Activated naive CD4-positive, alpha-beta T cell treated with anti-CD3 and anti-CD28 coated beads for 36 hours (primary cell): ENCODE results near the gene TRIM63. TPM values are rescaled to one million over a fixed set of nuclear protein-coding genes. Genes with fewer than 3 reads are reported as not detected.

ENCODE experiments used
- CTCF ChIA-PET: fragments of 350-600 bp; sonication (Branson Sonifier 250); formaldehyde crosslinking; loops from one replicate; lab custom pipeline; 2021; ENCODE audit warnings: antibody characterized with exemption; lab: Charles Lee
- DNase-seq: peaks from one replicate; pipeline ENCODE4 v3.0.0-alpha.2; 2020
- H3K27ac Mint-ChIP-seq: one replicate; pipeline ENCODE4 v1.8.0; 2021; ENCODE audit warnings: mild to moderate bottlenecking, mixed read lengths
- H3K27me3 Mint-ChIP-seq: one replicate; pipeline ENCODE4 v1.8.0; 2021; ENCODE audit warnings: low read depth, mixed read lengths
- H3K36me3 Mint-ChIP-seq: one replicate; pipeline ENCODE4 v1.8.0; 2021; ENCODE audit warnings: low read depth, mixed read lengths
- H3K4me1 Mint-ChIP-seq: one replicate; pipeline ENCODE4 v1.8.0; 2021; ENCODE audit warnings: low read depth, mixed read lengths
- H3K4me3 Mint-ChIP-seq: one replicate; pipeline ENCODE4 v1.8.0; 2021; ENCODE audit warnings: mild to moderate bottlenecking, moderate library complexity, mixed read lengths
- H3K9me3 Mint-ChIP-seq: one replicate; pipeline ENCODE4 v1.8.0; 2021; ENCODE audit warnings: mixed read lengths
- intact Hi-C: fragments of 100-400 bp; cut with micrococcal nuclease; formaldehyde crosslinking; loops from one replicate; pipeline ENCODE4 v1.15.1; 2023
- total RNA-seq, 2 experiments: library from RNA; stranded (reverse); gene quantifications; one replicate each; pipeline ENCODE4 v1.2.3, GENCODE V29; 2021

Gene TRIM63
- total RNA-seq, 2 experiments from 2014 or later, result 0.33 to 0.40 TPM

- Mint-ChIP-seq H3K27ac (no peak overlapping the region), H3K4me1 (no peaks in the 10 kb centered on the region), H3K4me3 (no peak overlapping the region), H3K27me3 (peaks cover 4% of the 10 kb centered on the region), H3K9me3 (no peaks in the 10 kb centered on the region), H3K36me3 (no peaks in the 10 kb centered on the region)
- intact Hi-C loops, result no loop called here
- no peak for DNase-seq
- CTCF ChIA-PET, result no interaction called here
Observed at GRCh38 chr1:26069941-26070295, 2.5 kb upstream of the TRIM63 start.

DNA sequence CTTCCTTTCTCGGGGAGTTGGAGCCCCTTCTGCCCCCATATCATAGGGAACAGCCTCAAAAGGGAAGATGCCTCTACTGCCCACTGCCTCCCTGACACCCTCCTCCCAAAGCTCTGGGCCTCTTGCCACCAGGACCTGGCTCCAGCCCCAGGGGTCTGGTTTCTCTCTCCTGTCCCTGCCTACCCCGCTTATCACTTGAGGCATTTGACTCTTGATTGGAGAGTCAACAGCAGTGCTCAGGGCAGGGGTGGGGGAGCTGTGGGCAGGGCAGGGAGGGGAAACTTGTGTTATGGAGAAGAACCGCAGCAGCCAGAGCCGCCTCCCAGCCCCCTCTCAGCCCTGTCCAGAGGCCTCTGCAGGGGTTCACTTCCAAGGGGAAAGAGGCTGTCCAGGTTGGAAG is 573 bp downstream of the TRIM63 start:
- CTCF ChIA-PET, result interaction anchor here (0.5 kb wide), 1 partner anchor 657 kb away, joined by 5 read pairs; no protein-coding TSS in a partner anchor
- Mint-ChIP-seq H3K36me3 (no peaks in the 10 kb centered on the region), H3K4me1 (no peaks in the 10 kb centered on the region), H3K27me3 (no peaks in the 10 kb centered on the region), H3K9me3 (no peaks in the 10 kb centered on the region), H3K4me3 (no peak overlapping the region), H3K27ac (no peak overlapping the region)
- DNase-seq, result no peak
- intact Hi-C loops, result no loop called here

- no peaks in the 10 kb centered on the region for H3K27me3 Mint-ChIP-seq
- no peak overlapping the region for H3K27ac Mint-ChIP-seq
- H3K36me3 Mint-ChIP-seq, result no peaks in the 10 kb centered on the region
- intact Hi-C loops, result no loop called here
- DNase-seq, result no peak
- H3K4me3 Mint-ChIP-seq, result no peak overlapping the region
- no peaks in the 10 kb centered on the region for H3K4me1 Mint-ChIP-seq
- H3K9me3 Mint-ChIP-seq, result no peaks in the 10 kb centered on the region
- CTCF ChIA-PET, result no interaction called here
Observed at GRCh38 chr1:26066160-26066559, 1.3 kb downstream of the TRIM63 start.

DNA sequence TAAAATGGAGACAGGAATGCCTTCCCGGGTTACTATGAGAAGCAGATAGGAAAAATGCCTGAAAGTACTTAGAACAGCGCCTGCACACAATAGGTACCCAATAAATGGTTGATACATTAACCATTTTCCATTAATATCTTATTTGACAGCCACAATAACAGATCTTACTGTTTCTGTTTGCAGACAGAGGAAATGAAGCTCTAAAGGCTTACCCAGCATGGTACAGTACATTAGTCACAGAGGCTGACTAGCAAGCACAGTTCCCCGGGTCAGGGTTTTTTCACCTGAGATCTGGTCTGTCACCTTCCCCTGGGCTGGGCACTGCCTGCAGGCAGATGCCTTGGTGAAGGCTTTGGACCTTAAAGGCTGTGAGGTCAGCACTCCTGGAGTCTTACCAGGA is 2.9 kb downstream of the TRIM63 start:
- no peak overlapping the region for H3K27ac Mint-ChIP-seq
- intact Hi-C loops, result no loop called here
- H3K4me1 Mint-ChIP-seq, result no peaks in the 10 kb centered on the region
- DNase-seq, result no peak
- no peak overlapping the region for H3K4me3 Mint-ChIP-seq
- H3K27me3 Mint-ChIP-seq, result peaks cover under 1% of the 10 kb centered on the region
- H3K9me3 Mint-ChIP-seq, result no peaks in the 10 kb centered on the region
- CTCF ChIA-PET, result interaction anchor here (0.6 kb wide), 1 partner anchor 84 kb away, joined by 3 read pairs; no protein-coding TSS in a partner anchor
- H3K36me3 Mint-ChIP-seq, result no peaks in the 10 kb centered on the region

- no peak overlapping the region for H3K4me3 Mint-ChIP-seq
- CTCF ChIA-PET, result interaction anchor here (0.9 kb wide), 1 partner anchor 30 kb away, joined by 4 read pairs; no protein-coding TSS in a partner anchor
Observed at GRCh38 chr1:26060832-26061574, 6.4 kb downstream of the TRIM63 start.

DNA sequence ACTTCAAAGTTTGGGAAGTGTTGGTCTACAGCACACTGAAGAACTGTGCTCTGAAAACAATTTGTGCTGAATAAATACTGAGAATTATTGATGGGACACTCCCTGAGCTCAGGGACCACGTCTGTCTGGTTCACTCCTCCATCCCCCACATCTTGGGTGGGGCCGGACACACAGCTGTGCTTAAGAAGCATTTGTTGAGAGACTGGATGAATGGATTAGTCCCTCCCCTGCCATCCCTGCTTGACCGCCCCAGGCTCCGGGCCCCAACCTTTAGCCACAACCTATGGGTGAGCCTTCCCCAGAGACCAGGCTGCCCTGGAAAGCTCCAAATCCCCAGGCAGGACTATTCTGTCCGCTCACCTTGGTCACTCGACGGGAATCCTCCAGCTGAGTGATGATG is 7.5 kb downstream of the TRIM63 start:
- H3K36me3 Mint-ChIP-seq, result no peaks in the 10 kb centered on the region
- peaks cover 5% of the 10 kb centered on the region for H3K27me3 Mint-ChIP-seq
- DNase-seq, result no peak
- H3K9me3 Mint-ChIP-seq, result no peaks in the 10 kb centered on the region
- H3K27ac Mint-ChIP-seq, result no peak overlapping the region
- H3K4me1 Mint-ChIP-seq, result no peaks in the 10 kb centered on the region
- H3K4me3 Mint-ChIP-seq, result no peak overlapping the region
- CTCF ChIA-PET, result interaction anchor here (0.9 to 1.6 kb wide), 3 partner anchors 24 to 357 kb away, joined by 4 to 5 read pairs (median 4); no protein-coding TSS in a partner anchor
- intact Hi-C loops, result no loop called here

More at GRCh38 chr1:26060832-26061574, 6.4 kb downstream of the TRIM63 start:
- no peak for DNase-seq
- intact Hi-C loops, result no loop called here
- Mint-ChIP-seq H3K9me3 (no peaks in the 10 kb centered on the region), H3K36me3 (no peaks in the 10 kb centered on the region), H3K4me1 (no peaks in the 10 kb centered on the region), H3K27ac (no peak overlapping the region), H3K27me3 (peaks cover 3% of the 10 kb centered on the region)

- Mint-ChIP-seq H3K4me3 (no peak overlapping the region), H3K27me3 (peaks cover 10% of the 10 kb centered on the region), H3K4me1 (no peaks in the 10 kb centered on the region), H3K9me3 (no peaks in the 10 kb centered on the region), H3K27ac (no peak overlapping the region), H3K36me3 (no peaks in the 10 kb centered on the region)
- CTCF ChIA-PET, result interaction anchor here (0.9 to 1.3 kb wide), 2 partner anchors 14 to 52 kb away, joined by 3 to 5 read pairs; no protein-coding TSS in a partner anchor
- intact Hi-C loops, result no loop called here
- DNase-seq, result no peak
Observed at GRCh38 chr1:26058052-26058595, 9.3 kb downstream of the TRIM63 start.

GRCh38 chr1:26057189-26057588 is 10.2 kb downstream of the TRIM63 start:
- Mint-ChIP-seq H3K27me3 (peaks cover 10% of the 10 kb centered on the region), H3K9me3 (no peaks in the 10 kb centered on the region), H3K27ac (no peak overlapping the region), H3K4me3 (no peak overlapping the region), H3K4me1 (no peaks in the 10 kb centered on the region), H3K36me3 (no peaks in the 10 kb centered on the region)
- intact Hi-C loops, result no loop called here
- CTCF ChIA-PET, result interaction anchor here (0.9 kb wide), 1 partner anchor 53 kb away, joined by 3 read pairs; no protein-coding TSS in a partner anchor
- no peak for DNase-seq

- CTCF ChIA-PET, result interaction anchor here (1.5 kb wide), 1 partner anchor 35 kb away, joined by 3 read pairs; no protein-coding TSS in a partner anchor
- no peak overlapping the region for H3K27ac Mint-ChIP-seq
Observed at GRCh38 chr1:26055041-26055440, 12.4 kb downstream of the TRIM63 start.

DNA sequence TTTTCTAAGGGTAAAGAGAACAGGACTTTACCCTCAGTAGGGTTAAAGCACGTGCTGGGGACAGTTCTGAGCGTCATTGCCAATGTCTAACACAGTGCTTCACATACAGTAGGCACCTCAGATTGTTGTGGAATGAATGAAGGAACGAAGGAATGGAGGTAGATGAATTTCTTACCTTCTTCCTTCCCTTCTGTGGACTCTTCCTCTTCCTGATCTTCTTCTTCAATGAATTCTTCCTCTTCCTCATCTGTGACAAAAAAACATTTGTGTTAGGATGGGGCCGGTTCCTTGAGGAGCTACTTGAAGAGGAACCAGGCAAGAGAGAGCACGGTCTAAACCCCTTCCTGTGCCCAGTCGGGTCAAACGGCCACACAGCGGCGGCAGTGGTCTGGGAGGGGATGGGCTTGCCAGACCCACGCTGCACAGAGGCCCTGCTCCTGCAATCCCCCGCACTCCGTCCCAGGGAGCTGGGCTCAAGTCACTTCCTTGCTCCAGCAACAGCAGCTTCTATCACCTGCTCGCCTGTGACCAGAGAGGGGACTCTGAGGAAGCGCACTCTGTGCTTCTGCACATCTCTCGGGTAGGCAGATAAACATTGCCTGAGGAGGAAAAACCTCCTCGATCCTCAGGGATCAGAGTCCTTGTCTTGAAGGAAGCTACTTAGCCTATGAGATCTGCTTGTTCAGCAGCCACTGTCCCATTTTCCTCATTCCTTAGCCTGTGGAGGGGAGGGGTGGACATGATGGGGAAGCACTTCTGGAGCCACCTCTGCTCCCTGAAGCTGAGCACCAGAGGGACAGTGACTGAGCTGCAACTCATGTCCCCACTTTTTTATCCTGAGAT is 13.5 kb downstream of the TRIM63 start:
- intact Hi-C loops, result no loop called here
- DNase-seq, result no peak
- Mint-ChIP-seq H3K36me3 (no peaks in the 10 kb centered on the region), H3K9me3 (no peaks in the 10 kb centered on the region), H3K27me3 (peaks cover 20% of the 10 kb centered on the region), H3K4me3 (no peak overlapping the region), H3K27ac (no peak overlapping the region), H3K4me1 (no peaks in the 10 kb centered on the region)
- CTCF ChIA-PET, result interaction anchor here (0.8 to 1.5 kb wide), 2 partner anchors 17 to 34 kb away, joined by 3 read pairs; no protein-coding TSS in a partner anchor

More at GRCh38 chr1:26055041-26055440, 12.4 kb downstream of the TRIM63 start:
- Mint-ChIP-seq H3K36me3 (no peaks in the 10 kb centered on the region), H3K27me3 (peaks cover 13% of the 10 kb centered on the region), H3K9me3 (no peaks in the 10 kb centered on the region), H3K4me1 (no peaks in the 10 kb centered on the region), H3K4me3 (no peak overlapping the region)
- intact Hi-C loops, result no loop called here
- DNase-seq, result no peak

- H3K36me3 Mint-ChIP-seq, result no peaks in the 10 kb centered on the region
- H3K27me3 Mint-ChIP-seq, result peaks cover 39% of the 10 kb centered on the region
- no peak for DNase-seq
- H3K27ac Mint-ChIP-seq, result no peak overlapping the region
- intact Hi-C loops, result no loop called here
- H3K9me3 Mint-ChIP-seq, result no peaks in the 10 kb centered on the region
- H3K4me1 Mint-ChIP-seq, result peaks cover 3% of the 10 kb centered on the region
- CTCF ChIA-PET, result interaction anchor here (1.6 kb wide), 1 partner anchor 14 kb away, joined by 3 read pairs; no protein-coding TSS in a partner anchor
- H3K4me3 Mint-ChIP-seq, result no peak overlapping the region
Observed at GRCh38 chr1:26050248-26050640, 17.2 kb downstream of the TRIM63 start.
